Caco-2 (cell line): Measurements from ENCODE around the gene AHCYL1. TPM values are rescaled to one million over a fixed set of nuclear protein-coding genes. Genes with fewer than 3 reads are reported as not detected.

Experiments
- total RNA-seq: library from RNA; stranded (reverse); gene quantifications from 2 replicates; pipeline ENCODE4 v1.2.3, GENCODE V29; 2022

AHCYL1 gene
- total RNA-seq, 1 experiment from 2014 or later: 64.2 TPM

Other genes starting within 250 kb of the AHCYL1 start
- 8.9 and 10.6 TPM in 2 replicates for gene GSTM3, start 243.7 kb upstream of the AHCYL1 start, total RNA-seq
- 15.3 and 18.5 TPM in 2 replicates for gene EPS8L3, start 220.8 kb upstream of the AHCYL1 start, total RNA-seq
- 3.7 and 3.9 TPM in 2 replicates for gene CSF1, start 73.9 kb upstream of the AHCYL1 start, total RNA-seq
- gene STRIP1, start 49.9 kb downstream of the AHCYL1 start, total RNA-seq: 32.8 and 36.1 TPM in 2 replicates
- gene ALX3, start 85.9 kb downstream of the AHCYL1 start, total RNA-seq: not detected in 2 replicates
- gene UBL4B, start 127.7 kb downstream of the AHCYL1 start, total RNA-seq: not detected in 2 replicates
- not detected in 2 replicates for gene SLC6A17, start 165.7 kb downstream of the AHCYL1 start, total RNA-seq
- 5.3 TPM in 2 replicates for gene KCNC4, start 225.5 kb downstream of the AHCYL1 start, total RNA-seq